ENCODE results near the gene C5orf47.

GRCh38 chr5:173950829-173951228 is 38.1 kb upstream of the C5orf47 start:
- TF ChIP-seq, protein P1, sequence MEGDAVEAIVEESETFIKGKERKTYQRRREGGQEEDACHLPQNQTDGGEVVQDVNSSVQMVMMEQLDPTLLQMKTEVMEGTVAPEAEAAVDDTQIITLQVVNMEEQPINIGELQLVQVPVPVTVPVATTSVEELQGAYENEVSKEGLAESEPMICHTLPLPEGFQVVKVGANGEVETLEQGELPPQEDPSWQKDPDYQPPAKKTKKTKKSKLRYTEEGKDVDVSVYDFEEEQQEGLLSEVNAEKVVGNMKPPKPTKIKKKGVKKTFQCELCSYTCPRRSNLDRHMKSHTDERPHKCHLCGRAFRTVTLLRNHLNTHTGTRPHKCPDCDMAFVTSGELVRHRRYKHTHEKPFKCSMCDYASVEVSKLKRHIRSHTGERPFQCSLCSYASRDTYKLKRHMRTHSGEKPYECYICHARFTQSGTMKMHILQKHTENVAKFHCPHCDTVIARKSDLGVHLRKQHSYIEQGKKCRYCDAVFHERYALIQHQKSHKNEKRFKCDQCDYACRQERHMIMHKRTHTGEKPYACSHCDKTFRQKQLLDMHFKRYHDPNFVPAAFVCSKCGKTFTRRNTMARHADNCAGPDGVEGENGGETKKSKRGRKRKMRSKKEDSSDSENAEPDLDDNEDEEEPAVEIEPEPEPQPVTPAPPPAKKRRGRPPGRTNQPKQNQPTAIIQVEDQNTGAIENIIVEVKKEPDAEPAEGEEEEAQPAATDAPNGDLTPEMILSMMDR (conservative IDR thresholded peaks at IDR 0.05; ENCODE audit: low read depth, low read length), result no peak
- TF ChIP-seq EZH2 (IDR thresholded peaks at IDR 0.05; ENCODE audit: borderline replicate concordance, low read depth, low read length, poor library complexity, severe bottlenecking), result no peak

Data from A673 (cell line).